OCI-LY1 (cell line): ENCODE data around the gene CCDC141.

ENCODE experiments used
- EZH2 ChIP-seq: fragments of 200-600 bp; sonication (generic), shearing (Covaris generic); IDR thresholded peaks from 2 replicates; pipeline ENCODE4 v1.8.0; 2017; ENCODE audit warnings: borderline replicate concordance, mixed run types, mild to moderate bottlenecking, antibody characterized with exemption, low read length, moderate library complexity, mixed read lengths
- TF ChIP-seq, protein P1 (sequence below): fragments of 200-600 bp; sonication (generic), shearing (Covaris generic); IDR thresholded peaks from 2 replicates; pipeline ENCODE4 v1.5.1; 2017; ENCODE audit warnings: mild to moderate bottlenecking, antibody characterized with exemption, low read length, moderate library complexity, mixed read lengths

GRCh38 chr2:178943745-178944144 is 106.2 kb downstream of the CCDC141 start:
- TF ChIP-seq, protein P1, sequence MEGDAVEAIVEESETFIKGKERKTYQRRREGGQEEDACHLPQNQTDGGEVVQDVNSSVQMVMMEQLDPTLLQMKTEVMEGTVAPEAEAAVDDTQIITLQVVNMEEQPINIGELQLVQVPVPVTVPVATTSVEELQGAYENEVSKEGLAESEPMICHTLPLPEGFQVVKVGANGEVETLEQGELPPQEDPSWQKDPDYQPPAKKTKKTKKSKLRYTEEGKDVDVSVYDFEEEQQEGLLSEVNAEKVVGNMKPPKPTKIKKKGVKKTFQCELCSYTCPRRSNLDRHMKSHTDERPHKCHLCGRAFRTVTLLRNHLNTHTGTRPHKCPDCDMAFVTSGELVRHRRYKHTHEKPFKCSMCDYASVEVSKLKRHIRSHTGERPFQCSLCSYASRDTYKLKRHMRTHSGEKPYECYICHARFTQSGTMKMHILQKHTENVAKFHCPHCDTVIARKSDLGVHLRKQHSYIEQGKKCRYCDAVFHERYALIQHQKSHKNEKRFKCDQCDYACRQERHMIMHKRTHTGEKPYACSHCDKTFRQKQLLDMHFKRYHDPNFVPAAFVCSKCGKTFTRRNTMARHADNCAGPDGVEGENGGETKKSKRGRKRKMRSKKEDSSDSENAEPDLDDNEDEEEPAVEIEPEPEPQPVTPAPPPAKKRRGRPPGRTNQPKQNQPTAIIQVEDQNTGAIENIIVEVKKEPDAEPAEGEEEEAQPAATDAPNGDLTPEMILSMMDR: no peak
- no peak for TF ChIP-seq EZH2
